Right lobe of liver (tissue), 4 donors: ENCODE data around the gene CEACAM6.

ENCODE experiments used
- POLR2A ChIP-seq: fragments of 450-650 bp; IDR thresholded peaks from one replicate; pipeline ENCODE4 v1.6.1; 2017; ENCODE audit warnings: antibody characterized with exemption, mild to moderate bottlenecking
- TF ChIP-seq, protein P1 (sequence below), 4 donors: fragments of 200-600 bp in 3 of 4; fragments of 450-650 bp in 1 of 4; IDR thresholded peaks; one replicate each; pipeline versions ENCODE4 v1.5.1 to v1.8.0; 2016 to 2022; ENCODE audit warnings: antibody characterized with exemption in 4 of 4, mild to moderate bottlenecking in 2 of 4
- donor health status: DM: no; HTN: no; CAD: no.
- donor health status: DM: no; HTN: no; CAD: no.
- donor health status: DM: no; HTN: yes; CAD: no.

DNA sequence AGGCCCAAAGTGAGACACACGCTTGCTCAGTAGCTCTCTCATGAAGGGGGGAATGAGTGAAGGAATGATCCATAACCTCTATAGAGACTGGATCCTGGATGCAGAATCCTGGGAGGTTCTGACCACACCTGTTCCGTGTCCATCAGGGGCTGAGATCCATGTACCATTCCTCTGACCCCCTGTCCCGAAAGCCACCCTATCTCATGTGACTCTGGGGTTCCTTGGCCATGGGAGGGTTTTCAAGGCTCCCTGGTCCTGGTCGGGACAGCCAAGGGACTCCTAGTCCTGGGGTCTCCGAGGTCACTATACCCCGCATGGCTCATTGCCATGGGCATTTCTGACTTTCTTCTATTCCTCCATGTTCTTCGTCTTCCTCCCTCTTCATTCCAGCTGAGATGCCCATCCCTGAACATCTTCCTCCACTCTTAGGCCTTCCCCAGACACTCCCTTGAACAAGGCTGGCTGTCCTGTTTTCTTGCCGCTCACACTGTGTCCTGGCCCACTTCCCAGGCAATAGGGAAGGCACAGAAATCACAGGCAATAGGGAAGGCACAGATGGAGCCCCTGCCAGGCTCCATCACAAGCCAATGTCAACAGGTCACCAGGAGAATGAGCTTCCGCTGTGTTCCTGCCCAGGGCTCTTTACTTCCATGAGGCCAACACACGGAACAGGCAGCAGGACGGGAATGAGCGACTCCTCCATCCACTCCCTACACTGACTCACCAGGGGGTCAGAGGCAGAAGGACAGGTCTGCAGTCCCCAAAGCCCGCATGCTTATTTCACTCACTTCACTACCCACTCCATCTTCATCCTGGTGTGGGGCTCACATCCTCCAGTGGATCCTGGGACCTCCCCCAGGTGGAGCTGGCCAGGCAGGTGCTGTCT is 43.7 kb upstream of the CEACAM6 start:
- TF ChIP-seq, protein P1, sequence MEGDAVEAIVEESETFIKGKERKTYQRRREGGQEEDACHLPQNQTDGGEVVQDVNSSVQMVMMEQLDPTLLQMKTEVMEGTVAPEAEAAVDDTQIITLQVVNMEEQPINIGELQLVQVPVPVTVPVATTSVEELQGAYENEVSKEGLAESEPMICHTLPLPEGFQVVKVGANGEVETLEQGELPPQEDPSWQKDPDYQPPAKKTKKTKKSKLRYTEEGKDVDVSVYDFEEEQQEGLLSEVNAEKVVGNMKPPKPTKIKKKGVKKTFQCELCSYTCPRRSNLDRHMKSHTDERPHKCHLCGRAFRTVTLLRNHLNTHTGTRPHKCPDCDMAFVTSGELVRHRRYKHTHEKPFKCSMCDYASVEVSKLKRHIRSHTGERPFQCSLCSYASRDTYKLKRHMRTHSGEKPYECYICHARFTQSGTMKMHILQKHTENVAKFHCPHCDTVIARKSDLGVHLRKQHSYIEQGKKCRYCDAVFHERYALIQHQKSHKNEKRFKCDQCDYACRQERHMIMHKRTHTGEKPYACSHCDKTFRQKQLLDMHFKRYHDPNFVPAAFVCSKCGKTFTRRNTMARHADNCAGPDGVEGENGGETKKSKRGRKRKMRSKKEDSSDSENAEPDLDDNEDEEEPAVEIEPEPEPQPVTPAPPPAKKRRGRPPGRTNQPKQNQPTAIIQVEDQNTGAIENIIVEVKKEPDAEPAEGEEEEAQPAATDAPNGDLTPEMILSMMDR (IDR thresholded peaks at IDR 0.05), result no peak
- TF ChIP-seq POLR2A, result no peak
